ENCODE measurements around the gene SHC3. TPM values are rescaled to one million over a fixed set of nuclear protein-coding genes. Genes with fewer than 3 reads are reported as not detected.

The SHC3 gene
- total and polyA plus RNA-seq, 2 experiments from 2014 or later = 1.3 to 2.9 TPM

DNA sequence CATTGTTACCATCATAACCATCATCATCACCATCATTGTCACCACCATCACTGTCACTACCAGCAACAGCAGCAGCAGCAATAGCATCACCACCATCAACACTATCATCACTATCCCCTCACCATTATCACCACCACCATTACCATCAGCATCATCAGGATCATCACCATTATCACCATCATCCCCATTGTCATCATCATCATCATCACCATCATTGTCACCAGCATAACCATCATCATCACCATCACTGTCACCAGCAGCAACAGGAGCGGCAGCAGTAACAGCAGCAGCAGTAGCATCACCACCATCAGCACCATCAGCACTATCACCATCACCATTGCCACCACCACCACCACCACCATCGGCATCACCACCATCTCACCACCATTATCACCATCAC is 139.0 kb downstream of the SHC3 start (continued):
- TF ChIP-seq, protein P1, sequence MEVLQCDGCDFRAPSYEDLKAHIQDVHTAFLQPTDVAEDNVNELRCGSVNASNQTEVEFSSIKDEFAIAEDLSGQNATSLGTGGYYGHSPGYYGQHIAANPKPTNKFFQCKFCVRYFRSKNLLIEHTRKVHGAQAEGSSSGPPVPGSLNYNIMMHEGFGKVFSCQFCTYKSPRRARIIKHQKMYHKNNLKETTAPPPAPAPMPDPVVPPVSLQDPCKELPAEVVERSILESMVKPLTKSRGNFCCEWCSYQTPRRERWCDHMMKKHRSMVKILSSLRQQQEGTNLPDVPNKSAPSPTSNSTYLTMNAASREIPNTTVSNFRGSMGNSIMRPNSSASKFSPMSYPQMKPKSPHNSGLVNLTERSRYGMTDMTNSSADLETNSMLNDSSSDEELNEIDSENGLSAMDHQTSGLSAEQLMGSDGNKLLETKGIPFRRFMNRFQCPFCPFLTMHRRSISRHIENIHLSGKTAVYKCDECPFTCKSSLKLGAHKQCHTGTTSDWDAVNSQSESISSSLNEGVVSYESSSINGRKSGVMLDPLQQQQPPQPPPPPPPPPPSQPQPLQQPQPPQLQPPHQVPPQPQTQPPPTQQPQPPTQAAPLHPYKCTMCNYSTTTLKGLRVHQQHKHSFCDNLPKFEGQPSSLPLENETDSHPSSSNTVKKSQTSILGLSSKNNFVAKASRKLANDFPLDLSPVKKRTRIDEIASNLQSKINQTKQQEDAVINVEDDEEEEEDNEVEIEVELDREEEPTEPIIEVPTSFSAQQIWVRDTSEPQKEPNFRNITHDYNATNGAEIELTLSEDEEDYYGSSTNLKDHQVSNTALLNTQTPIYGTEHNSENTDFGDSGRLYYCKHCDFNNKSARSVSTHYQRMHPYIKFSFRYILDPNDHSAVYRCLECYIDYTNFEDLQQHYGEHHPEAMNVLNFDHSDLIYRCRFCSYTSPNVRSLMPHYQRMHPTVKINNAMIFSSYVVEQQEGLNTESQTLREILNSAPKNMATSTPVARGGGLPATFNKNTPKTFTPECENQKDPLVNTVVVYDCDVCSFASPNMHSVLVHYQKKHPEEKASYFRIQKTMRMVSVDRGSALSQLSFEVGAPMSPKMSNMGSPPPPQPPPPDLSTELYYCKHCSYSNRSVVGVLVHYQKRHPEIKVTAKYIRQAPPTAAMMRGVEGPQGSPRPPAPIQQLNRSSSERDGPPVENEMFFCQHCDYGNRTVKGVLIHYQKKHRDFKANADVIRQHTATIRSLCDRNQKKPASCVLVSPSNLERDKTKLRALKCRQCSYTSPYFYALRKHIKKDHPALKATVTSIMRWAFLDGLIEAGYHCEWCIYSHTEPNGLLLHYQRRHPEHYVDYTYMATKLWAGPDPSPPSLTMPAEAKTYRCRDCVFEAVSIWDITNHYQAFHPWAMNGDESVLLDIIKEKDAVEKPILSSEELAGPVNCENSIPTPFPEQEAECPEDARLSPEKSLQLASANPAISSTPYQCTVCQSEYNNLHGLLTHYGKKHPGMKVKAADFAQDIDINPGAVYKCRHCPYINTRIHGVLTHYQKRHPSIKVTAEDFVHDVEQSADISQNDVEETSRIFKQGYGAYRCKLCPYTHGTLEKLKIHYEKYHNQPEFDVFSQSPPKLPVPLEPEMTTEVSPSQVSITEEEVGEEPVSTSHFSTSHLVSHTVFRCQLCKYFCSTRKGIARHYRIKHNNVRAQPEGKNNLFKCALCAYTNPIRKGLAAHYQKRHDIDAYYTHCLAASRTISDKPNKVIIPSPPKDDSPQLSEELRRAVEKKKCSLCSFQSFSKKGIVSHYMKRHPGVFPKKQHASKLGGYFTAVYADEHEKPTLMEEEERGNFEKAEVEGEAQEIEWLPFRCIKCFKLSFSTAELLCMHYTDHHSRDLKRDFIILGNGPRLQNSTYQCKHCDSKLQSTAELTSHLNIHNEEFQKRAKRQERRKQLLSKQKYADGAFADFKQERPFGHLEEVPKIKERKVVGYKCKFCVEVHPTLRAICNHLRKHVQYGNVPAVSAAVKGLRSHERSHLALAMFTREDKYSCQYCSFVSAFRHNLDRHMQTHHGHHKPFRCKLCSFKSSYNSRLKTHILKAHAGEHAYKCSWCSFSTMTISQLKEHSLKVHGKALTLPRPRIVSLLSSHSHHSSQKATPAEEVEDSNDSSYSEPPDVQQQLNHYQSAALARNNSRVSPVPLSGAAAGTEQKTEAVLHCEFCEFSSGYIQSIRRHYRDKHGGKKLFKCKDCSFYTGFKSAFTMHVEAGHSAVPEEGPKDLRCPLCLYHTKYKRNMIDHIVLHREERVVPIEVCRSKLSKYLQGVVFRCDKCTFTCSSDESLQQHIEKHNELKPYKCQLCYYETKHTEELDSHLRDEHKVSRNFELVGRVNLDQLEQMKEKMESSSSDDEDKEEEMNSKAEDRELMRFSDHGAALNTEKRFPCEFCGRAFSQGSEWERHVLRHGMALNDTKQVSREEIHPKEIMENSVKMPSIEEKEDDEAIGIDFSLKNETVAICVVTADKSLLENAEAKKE (CRISPR knock-in tag; IDR thresholded peaks at IDR 0.05) = no peak
- no peak for TF ChIP-seq EZH2phosphoT487 (IDR thresholded peaks at IDR 0.05; ENCODE audit: unreplicated experiment)
- TF ChIP-seq NANOG (IDR thresholded peaks at IDR 0.05; ENCODE audit: borderline replicate concordance) = no peak
- TF ChIP-seq CREB1 (CRISPR knock-in tag; IDR thresholded peaks at IDR 0.05; ENCODE audit: low read depth) = no peak
- no peak for TF ChIP-seq ZNF331 (CRISPR knock-in tag; IDR thresholded peaks at IDR 0.05; ENCODE audit: low read depth)
- TF ChIP-seq POLR2AphosphoS5 (IDR thresholded peaks at IDR 0.05; ENCODE audit: low read depth) = no peak
- no peak for TF ChIP-seq ETS1 (IDR thresholded peaks at IDR 0.05)
- no peak for TF ChIP-seq REST (IDR thresholded peaks at IDR 0.05; ENCODE audit: unreplicated experiment)
- TF ChIP-seq ZNF114 (CRISPR knock-in tag; IDR thresholded peaks at IDR 0.05) = no peak
- TF ChIP-seq STAT1 (IDR thresholded peaks at IDR 0.05; ENCODE audit: unreplicated experiment) = no peak
- no peak for TF ChIP-seq JUNB (IDR thresholded peaks at IDR 0.05; ENCODE audit: unreplicated experiment)

Data from GM23338 (cell line).